Keratinocyte (primary cell): ENCODE results near the gene LZTR1. TPM values are rescaled to one million over a fixed set of nuclear protein-coding genes. Genes with fewer than 3 reads are reported as not detected.
"Not testable (repeated sequence)": the region's sequence is repeated elsewhere in the genome, so short reads cannot be mapped to it uniquely, and the experiment has no call there.

Experiments
- DNase-seq: peaks from one replicate; pipeline ENCODE4 v3.0.0-alpha.2; 2011; ENCODE audit warnings: low read depth, missing footprints, low spot score
- FAIRE-seq: peaks from 2 replicates; lab custom pipeline; 2011; peaks lifted over from hg19 to GRCh38; lab: Jason Lieb, UNC
- H2AFZ ChIP-seq: 2 replicates; pipeline ENCODE4 v1.6.0; 2012; ENCODE audit warnings: low read length, control low read depth, inconsistent platforms; ENCODE audit not compliant: control insufficient read depth
- H3K27ac ChIP-seq: 2 replicates; pipeline ENCODE4 v1.5.1; 2011; ENCODE audit warnings: low read length; ENCODE audit not compliant: control insufficient read depth, insufficient read depth
- H3K27me3 ChIP-seq: 3 replicates; pipeline ENCODE4 v1.6.0; 2011; ENCODE audit warnings: low read length; ENCODE audit not compliant: control insufficient read depth, insufficient read depth; ENCODE audit errors: extremely low read depth
- H3K36me3 ChIP-seq, 2 experiments: 2 replicates in 1 of 2; 3 replicates in 1 of 2; pipeline ENCODE4 v1.5.1; 2011; ENCODE audit warnings: low read length in 2 of 2, mild to moderate bottlenecking in 1 of 2; ENCODE audit not compliant: control insufficient read depth in 2 of 2, insufficient read depth in 2 of 2; ENCODE audit errors: extremely low read depth in 1 of 2
- H3K4me1 ChIP-seq: 3 replicates; pipeline ENCODE4 v1.5.1; 2011; ENCODE audit warnings: low read length; ENCODE audit not compliant: control insufficient read depth, insufficient read depth; ENCODE audit errors: extremely low read depth
- H3K4me2 ChIP-seq: 3 replicates; pipeline ENCODE4 v1.6.0; 2011; ENCODE audit warnings: low read depth, low read length; ENCODE audit not compliant: control insufficient read depth, insufficient read depth; ENCODE audit errors: extremely low read depth
- H3K4me3 ChIP-seq, 3 experiments: fragments of 200-600 bp in 1 of 3; sonication (generic) in 1 of 3; 2 replicates in 2 of 3; 3 replicates in 1 of 3; pipeline ENCODE4 v1.5.1; 2011 to 2016; ENCODE audit warnings: low read length in 3 of 3, mild to moderate bottlenecking in 3 of 3, control low read depth in 2 of 3, inconsistent platforms in 1 of 3, low read depth in 1 of 3, mixed read lengths in 1 of 3, mixed run types in 1 of 3, moderate library complexity in 1 of 3; ENCODE audit not compliant: control insufficient read depth in 2 of 3, insufficient read depth in 2 of 3; ENCODE audit errors: extremely low read depth in 1 of 3
- H3K79me2 ChIP-seq: 2 replicates; pipeline ENCODE4 v1.6.0; 2012; ENCODE audit warnings: low read length; ENCODE audit not compliant: control insufficient read depth, insufficient read depth
- H3K9ac ChIP-seq: 3 replicates; pipeline ENCODE4 v1.6.0; 2011; ENCODE audit warnings: low read length; ENCODE audit not compliant: control insufficient read depth, insufficient read depth; ENCODE audit errors: extremely low read depth
- H3K9me1 ChIP-seq: 3 replicates; pipeline ENCODE4 v1.6.0; 2011; ENCODE audit warnings: low read length; ENCODE audit not compliant: control insufficient read depth, insufficient read depth; ENCODE audit errors: extremely low read depth
- H3K9me3 ChIP-seq: 2 replicates; pipeline ENCODE4 v1.5.1; 2012; ENCODE audit warnings: low read depth, low read length; ENCODE audit not compliant: control insufficient read depth
- H4K20me1 ChIP-seq: 3 replicates; pipeline ENCODE4 v1.6.0; 2011; ENCODE audit warnings: low read length; ENCODE audit not compliant: control insufficient read depth, insufficient read depth; ENCODE audit errors: extremely low read depth
- EZH2 ChIP-seq: IDR thresholded peaks from one replicate; pipeline ENCODE4 v1.6.1; 2012; ENCODE audit warnings: inconsistent platforms, mild to moderate bottlenecking, low read length, moderate library complexity
- dilution Hi-C: fragments of 300-500 bp; cut with MboI; formaldehyde crosslinking; loops from one replicate; pipeline ENCODE4 v1.7.0; 2020; ENCODE audit warnings: low sequenced_read_pairs; ENCODE audit not compliant: extremely low pct_ligation_motif_present
- polyA plus RNA-seq, 5 experiments: library from polyadenylated mRNA; depleted of rRNA in 3 of 5; stranded (reverse) in 3 of 5; stranded (forward) in 1 of 5; unstranded in 1 of 5; fragments of >200 nt; gene quantifications; 1 replicate in 1 of 5; 2 replicates in 3 of 5; 3 replicates in 1 of 5; pipeline versions ENCODE4 v1.2.1 to v1.2.3, GENCODE V29; 2011 to 2012; ENCODE audit warnings: missing spikeins in 2 of 5, low read depth in 1 of 5, low replicate concordance in 1 of 5
- TF ChIP-seq, protein P1 (sequence below), 3 experiments: IDR thresholded peaks in 1 of 3; conservative IDR thresholded peaks in 1 of 3; optimal IDR thresholded peaks in 1 of 3; 2 replicates in 2 of 3; 3 replicates in 1 of 3; pipeline versions ENCODE3 to v1.5.1; 2011; ENCODE audit warnings: low read length in 3 of 3, mild to moderate bottlenecking in 3 of 3, moderate library complexity in 2 of 3, control low read depth in 1 of 3, inconsistent platforms in 1 of 3; ENCODE audit not compliant: insufficient read depth in 2 of 3; ENCODE audit errors: extremely low read depth in 1 of 3

Gene LZTR1
- polyA plus RNA-seq, 1 donor (not counting 4 experiments of a cell fraction or from before 2014, with no cell fraction given) = 37.0 TPM

GRCh38 chr22:21001601-21002325 is 19.7 kb downstream of the LZTR1 start, which contains the start of gene THAP7:
TSS of gene THAP7 (minus strand) at chr22:21002118. CDS start at chr22:21001911, 207 bp downstream.
- Histone ChIP-seq H3K9me1 (no peaks in the 10 kb centered on the region), H4K20me1 (no peaks in the 10 kb centered on the region), H3K36me3 (peaks cover 12 to 14% of the 10 kb centered on the region in 2 experiments), H3K4me2 (peak within 1 kb of the TSS; percentile 99), H3K9ac (peak within 1 kb of the TSS; percentile 94), H3K79me2 (peaks cover 28% of the 10 kb centered on the region), H3K27me3 (no peaks in the 10 kb centered on the region), H3K9me3 (no peaks in the 10 kb centered on the region), H3K4me1 (peaks cover 20% of the 10 kb centered on the region), H3K4me3 (peak within 1 kb of the TSS; percentile 83 to 91 (median 90)), H2AFZ (peak within 1 kb of the TSS; percentile 84), H3K27ac (peak within 1 kb of the TSS; percentile 93)
- dilution Hi-C loops = no loop called here
- no peak for FAIRE-seq
- DNase-seq = peak; percentile 84
- TF ChIP-seq, protein P1, sequence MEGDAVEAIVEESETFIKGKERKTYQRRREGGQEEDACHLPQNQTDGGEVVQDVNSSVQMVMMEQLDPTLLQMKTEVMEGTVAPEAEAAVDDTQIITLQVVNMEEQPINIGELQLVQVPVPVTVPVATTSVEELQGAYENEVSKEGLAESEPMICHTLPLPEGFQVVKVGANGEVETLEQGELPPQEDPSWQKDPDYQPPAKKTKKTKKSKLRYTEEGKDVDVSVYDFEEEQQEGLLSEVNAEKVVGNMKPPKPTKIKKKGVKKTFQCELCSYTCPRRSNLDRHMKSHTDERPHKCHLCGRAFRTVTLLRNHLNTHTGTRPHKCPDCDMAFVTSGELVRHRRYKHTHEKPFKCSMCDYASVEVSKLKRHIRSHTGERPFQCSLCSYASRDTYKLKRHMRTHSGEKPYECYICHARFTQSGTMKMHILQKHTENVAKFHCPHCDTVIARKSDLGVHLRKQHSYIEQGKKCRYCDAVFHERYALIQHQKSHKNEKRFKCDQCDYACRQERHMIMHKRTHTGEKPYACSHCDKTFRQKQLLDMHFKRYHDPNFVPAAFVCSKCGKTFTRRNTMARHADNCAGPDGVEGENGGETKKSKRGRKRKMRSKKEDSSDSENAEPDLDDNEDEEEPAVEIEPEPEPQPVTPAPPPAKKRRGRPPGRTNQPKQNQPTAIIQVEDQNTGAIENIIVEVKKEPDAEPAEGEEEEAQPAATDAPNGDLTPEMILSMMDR (optimal IDR thresholded peaks at IDR 0.05 in 1 of 3, IDR thresholded peaks at IDR 0.05 in 1 of 3, conservative IDR thresholded peaks at IDR 0.05 in 1 of 3; ENCODE audit: extremely low read depth in 1 of 3, insufficient read depth in 2 of 3, low read length in 3 of 3) = no peak
- TF ChIP-seq EZH2 = no peak

DNA sequence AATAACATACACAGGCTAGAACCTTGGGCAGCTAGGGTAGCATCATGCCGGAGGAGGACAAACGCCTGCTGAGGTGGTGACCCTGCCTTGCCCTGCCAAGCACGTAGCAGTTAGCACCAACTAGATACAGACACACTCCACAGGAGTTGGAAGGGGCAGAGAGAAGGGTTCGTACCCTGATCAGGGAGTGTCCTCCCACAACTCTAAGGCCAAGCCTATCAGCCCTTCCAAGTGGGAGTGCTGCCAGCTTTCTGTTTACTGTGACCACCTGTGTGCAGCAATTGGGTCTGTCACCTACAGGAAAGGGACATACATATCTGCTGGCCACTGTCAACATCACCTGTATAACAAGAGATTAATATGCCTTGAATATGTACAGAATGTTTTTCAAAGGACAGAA is 21.7 kb downstream of the LZTR1 start:
- Histone ChIP-seq H3K9me1 (no peaks in the 10 kb centered on the region), H2AFZ (no peak overlapping the region), H3K79me2 (peaks cover 28% of the 10 kb centered on the region), H3K27me3 (no peaks in the 10 kb centered on the region), H3K4me2 (peak overlapping the region; percentile 99), H3K9ac (no peak overlapping the region), H3K9me3 (no peaks in the 10 kb centered on the region), H3K4me1 (peaks cover 20% of the 10 kb centered on the region), H3K36me3 (peaks cover 5 to 12% of the 10 kb centered on the region in 2 experiments), H3K4me3 (peak overlapping the region in 1 of 3 experiments; percentile 90), H3K27ac (no peak overlapping the region), H4K20me1 (no peaks in the 10 kb centered on the region)
- dilution Hi-C loops = no loop called here
- FAIRE-seq (no peak), DNase-seq (no peak)
- no peak for TF ChIP-seq EZH2
- TF ChIP-seq, protein P1 (optimal IDR thresholded peaks at IDR 0.05 in 1 of 3, IDR thresholded peaks at IDR 0.05 in 1 of 3, conservative IDR thresholded peaks at IDR 0.05 in 1 of 3; ENCODE audit: extremely low read depth in 1 of 3, insufficient read depth in 2 of 3, low read length in 3 of 3) = no peak

GRCh38 chr22:21009208-21009607 is 27.1 kb downstream of the LZTR1 start:
- DNase-seq, H4K20me1 ChIP-seq, H3K27ac ChIP-seq, H3K4me3 ChIP-seq, H2AFZ ChIP-seq, H3K9ac ChIP-seq, H3K9me1 ChIP-seq, H3K27me3 ChIP-seq, H3K9me3 ChIP-seq, FAIRE-seq, dilution Hi-C loops, H3K79me2 ChIP-seq, H3K36me3 ChIP-seq, H3K4me2 ChIP-seq: not testable (repeated sequence)
- peaks cover 12% of the 10 kb centered on the region for H3K4me1 ChIP-seq
